SU-DHL-6 (cell line): ENCODE results near the gene ENDOV.

Source experiments
- EZH2phosphoT487 ChIP-seq: fragments of 200-600 bp; sonication (generic), shearing (Covaris generic); conservative IDR thresholded peaks from 2 replicates; pipeline ENCODE4 v1.6.1; 2018; ENCODE audit warnings: mild to moderate bottlenecking, antibody characterized with exemption, low read length, moderate library complexity, mixed read lengths
- TF ChIP-seq, protein P1 (sequence below): fragments of 200-600 bp; sonication (generic); IDR thresholded peaks from one replicate; pipeline ENCODE4 v1.5.1; 2017; ENCODE audit warnings: antibody characterized with exemption, mild to moderate bottlenecking, low read length, moderate library complexity; ENCODE audit not compliant: insufficient read depth, poor library complexity, severe bottlenecking

DNA sequence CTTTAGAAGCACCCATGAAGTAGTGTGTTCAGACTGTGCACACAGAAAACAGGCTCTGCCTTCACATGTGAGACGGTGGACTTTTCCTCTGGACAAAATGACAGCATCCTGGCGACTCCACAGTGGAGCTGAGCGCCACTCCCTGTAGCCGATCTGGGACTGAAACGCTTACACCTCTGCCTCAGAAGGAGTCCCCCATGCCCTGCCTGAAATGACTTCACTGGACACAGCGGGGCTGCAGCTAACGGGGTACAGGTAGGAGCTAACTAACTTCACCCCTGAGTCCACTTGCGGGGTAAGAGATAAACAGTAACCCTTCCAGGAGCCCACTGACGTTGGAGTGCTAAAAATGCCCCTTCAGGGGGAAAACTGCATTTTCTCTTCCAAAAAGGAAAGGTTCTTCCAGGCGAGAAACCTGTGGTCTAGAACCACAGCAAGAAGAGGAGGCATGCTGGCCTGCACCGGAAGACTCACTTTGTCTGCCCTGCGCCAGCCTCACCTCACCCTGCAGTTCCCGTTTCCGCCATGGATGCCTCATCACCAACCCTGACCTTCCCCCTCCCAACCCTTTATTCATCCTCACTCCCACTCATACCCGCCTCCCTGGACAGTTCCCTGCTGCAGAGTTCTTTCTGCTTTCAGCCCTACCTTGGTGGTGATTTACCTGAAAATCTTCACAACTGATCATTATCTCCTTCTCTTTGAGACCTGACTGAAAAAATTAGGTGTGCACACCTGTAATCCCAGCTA is 19.4 kb upstream of the ENDOV start:
- TF ChIP-seq, protein P1, sequence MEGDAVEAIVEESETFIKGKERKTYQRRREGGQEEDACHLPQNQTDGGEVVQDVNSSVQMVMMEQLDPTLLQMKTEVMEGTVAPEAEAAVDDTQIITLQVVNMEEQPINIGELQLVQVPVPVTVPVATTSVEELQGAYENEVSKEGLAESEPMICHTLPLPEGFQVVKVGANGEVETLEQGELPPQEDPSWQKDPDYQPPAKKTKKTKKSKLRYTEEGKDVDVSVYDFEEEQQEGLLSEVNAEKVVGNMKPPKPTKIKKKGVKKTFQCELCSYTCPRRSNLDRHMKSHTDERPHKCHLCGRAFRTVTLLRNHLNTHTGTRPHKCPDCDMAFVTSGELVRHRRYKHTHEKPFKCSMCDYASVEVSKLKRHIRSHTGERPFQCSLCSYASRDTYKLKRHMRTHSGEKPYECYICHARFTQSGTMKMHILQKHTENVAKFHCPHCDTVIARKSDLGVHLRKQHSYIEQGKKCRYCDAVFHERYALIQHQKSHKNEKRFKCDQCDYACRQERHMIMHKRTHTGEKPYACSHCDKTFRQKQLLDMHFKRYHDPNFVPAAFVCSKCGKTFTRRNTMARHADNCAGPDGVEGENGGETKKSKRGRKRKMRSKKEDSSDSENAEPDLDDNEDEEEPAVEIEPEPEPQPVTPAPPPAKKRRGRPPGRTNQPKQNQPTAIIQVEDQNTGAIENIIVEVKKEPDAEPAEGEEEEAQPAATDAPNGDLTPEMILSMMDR = no peak
- TF ChIP-seq EZH2phosphoT487 = no peak
